GM12891 (cell line): ENCODE results near the gene SPOCK1.

Source experiments
- DNase-seq: peaks from one replicate; pipeline ENCODE4 v3.0.0; 2011; ENCODE audit warnings: low spot score; ENCODE audit not compliant: insufficient read length
- FAIRE-seq: peaks from 2 replicates; lab custom pipeline; 2011; peaks lifted over from hg19 to GRCh38; lab: Jason Lieb, UNC
- PAX5 ChIP-seq: IDR thresholded peaks from 2 replicates; pipeline ENCODE4 v1.6.1; 2011; ENCODE audit warnings: low read length, moderate library complexity, mild to moderate bottlenecking; ENCODE audit not compliant: insufficient read depth, severe bottlenecking
- POLR2A ChIP-seq: IDR thresholded peaks from 2 replicates; pipeline ENCODE4 v1.6.1; 2011; ENCODE audit warnings: low read depth, low read length, control low read depth
- POLR2AphosphoS5 ChIP-seq: IDR thresholded peaks from 2 replicates; pipeline ENCODE4 v1.6.1; 2011; ENCODE audit warnings: low read depth, low read length, control low read depth
- POU2F2 ChIP-seq: IDR thresholded peaks from 2 replicates; pipeline ENCODE4 v1.6.1; 2011; ENCODE audit warnings: low read depth, mild to moderate bottlenecking, control low read depth, low read length, moderate library complexity
- SPI1 ChIP-seq: IDR thresholded peaks from 2 replicates; pipeline ENCODE4 v1.6.1; 2011; ENCODE audit warnings: low read depth, low read length, control low read depth
- TAF1 ChIP-seq: IDR thresholded peaks from 2 replicates; pipeline ENCODE4 v1.6.1; 2011; ENCODE audit warnings: low read depth, low read length, control low read depth

The SPOCK1 gene

GRCh38 chr5:137144656-137145055, 354.5 kb downstream of the SPOCK1 start:
- no peak for TF ChIP-seq TAF1
- no peak for TF ChIP-seq PAX5
- DNase-seq (no peak), FAIRE-seq (no peak)

GRCh38 chr5:137142764-137143605, 356.1 kb downstream of the SPOCK1 start:
- DNase-seq = no peak
- FAIRE-seq = no peak
- TF ChIP-seq TAF1 (no peak), PAX5 (no peak), POU2F2 (no peak), SPI1 (no peak), POLR2A (no peak)

GRCh38 chr5:137142346-137142745, 356.8 kb downstream of the SPOCK1 start:
- no peak for FAIRE-seq
- DNase-seq = no peak
- TF ChIP-seq POU2F2 (no peak), POLR2A (no peak), POLR2AphosphoS5 (no peak), PAX5 (no peak), SPI1 (no peak), TAF1 (no peak)

- FAIRE-seq = no peak
- TF ChIP-seq SPI1 (no peak), POLR2AphosphoS5 (no peak), POLR2A (no peak), PAX5 (no peak), POU2F2 (no peak)
- DNase-seq = no peak
Measured at GRCh38 chr5:137141779-137142178, 357.3 kb downstream of the SPOCK1 start.

GRCh38 chr5:137136991-137137632, 362.0 kb downstream of the SPOCK1 start:
- TF ChIP-seq POLR2A (no peak), POLR2AphosphoS5 (no peak), POU2F2 (no peak), SPI1 (no peak), TAF1 (no peak), PAX5 (no peak)
- FAIRE-seq (no peak), DNase-seq (no peak)

GRCh38 chr5:137134920-137135532, 364.1 kb downstream of the SPOCK1 start:
- DNase-seq (no peak), FAIRE-seq (no peak)
- TF ChIP-seq PAX5 (no peak), POU2F2 (no peak), SPI1 (no peak), POLR2AphosphoS5 (no peak), TAF1 (no peak), POLR2A (no peak)

- no peak for TF ChIP-seq POLR2A
- no peak for TF ChIP-seq SPI1
- no peak for TF ChIP-seq POU2F2
- TF ChIP-seq POLR2AphosphoS5 = no peak
- no peak for TF ChIP-seq TAF1
- TF ChIP-seq PAX5 = no peak
- FAIRE-seq = no peak
- no peak for DNase-seq
Measured at GRCh38 chr5:137129886-137130680, 369.0 kb downstream of the SPOCK1 start.

- TF ChIP-seq PAX5 (no peak), POLR2AphosphoS5 (no peak), SPI1 (no peak)
- no peak for DNase-seq
- no peak for FAIRE-seq
Measured at GRCh38 chr5:137128012-137128411, 371.1 kb downstream of the SPOCK1 start.

GRCh38 chr5:137126829-137127228, 372.3 kb downstream of the SPOCK1 start:
- DNase-seq = no peak
- TF ChIP-seq TAF1 = no peak
- no peak for TF ChIP-seq POU2F2
- TF ChIP-seq SPI1 = no peak
- TF ChIP-seq POLR2AphosphoS5 = no peak
- TF ChIP-seq POLR2A = no peak
- no peak for TF ChIP-seq PAX5
- FAIRE-seq = no peak
